Measurements from ENCODE around the gene FRAT2. TPM values are rescaled to one million over a fixed set of nuclear protein-coding genes. Genes with fewer than 3 reads are reported as not detected.

Gene FRAT2
- total and polyA plus RNA-seq, 4 donors = 2.7 to 15.1 (median 11.7) TPM

GRCh38 chr10:97314671-97315070, 19.9 kb downstream of the FRAT2 start:
- no peak overlapping the region for H3K4me3 ChIP-seq (ENCODE audit: low read depth in 1 of 3, low read length in 3 of 3)
- 67% methylated on average over 4 of the region's 4 CpGs for WGBS

GRCh38 chr10:97312897-97313296, 21.6 kb downstream of the FRAT2 start:
- Histone ChIP-seq H3K9me3 (ENCODE audit: control insufficient read depth in 4 of 4, low read length in 3 of 4) (no peaks in the 10 kb centered on the region), H3K27me3 (ENCODE audit: control insufficient read depth in 4 of 4, insufficient read depth in 4 of 4, low read length in 3 of 4) (no peaks in the 10 kb centered on the region), H3K4me1 (ENCODE audit: control insufficient read depth in 4 of 4, insufficient read depth in 4 of 4, low read length in 3 of 4) (peaks cover 0 to 3% (median 1%) of the 10 kb centered on the region in 4 donors), H3K9ac (ENCODE audit: low read depth in 1 of 2, low read length in 2 of 2) (no peak overlapping the region), H3K36me3 (ENCODE audit: control insufficient read depth in 4 of 4, insufficient read depth in 3 of 4, low read depth in 1 of 4, low read length in 3 of 4) (no peaks in the 10 kb centered on the region), H3K27ac (ENCODE audit: low read depth in 1 of 2, low read length in 2 of 2) (no peak overlapping the region), H3K4me3 (ENCODE audit: low read depth in 1 of 3, low read length in 3 of 3) (no peak overlapping the region)
- TF ChIP-seq NR2F2 (IDR thresholded peaks at IDR 0.05) = no peak
- no peak for TF ChIP-seq YY1 (IDR thresholded peaks at IDR 0.05)
- TF ChIP-seq CTCF (IDR thresholded peaks at IDR 0.05; ENCODE audit: low read depth, low read length, missing input control) = no peak
- TF ChIP-seq SP1 (IDR thresholded peaks at IDR 0.05) = no peak
- no peak for TF ChIP-seq HNF4G (IDR thresholded peaks at IDR 0.05)
- TF ChIP-seq FOXA2 (IDR thresholded peaks at IDR 0.05) = no peak
- no peak for TF ChIP-seq RAD21 (IDR thresholded peaks at IDR 0.05)
- WGBS = 89% methylated on average over 6 of the region's 6 CpGs
- no peak for DNase-seq (ENCODE audit: low spot score)

More at GRCh38 chr10:97314671-97315070, 19.9 kb downstream of the FRAT2 start:
- no peak overlapping the region for H3K27ac ChIP-seq (ENCODE audit: low read depth in 1 of 2, low read length in 2 of 2)
- H3K36me3 ChIP-seq (ENCODE audit: control insufficient read depth in 4 of 4, insufficient read depth in 3 of 4, low read depth in 1 of 4, low read length in 3 of 4) = no peaks in the 10 kb centered on the region
- peaks cover 0 to 4% (median 0%) of the 10 kb centered on the region in 4 donors for H3K4me1 ChIP-seq (ENCODE audit: control insufficient read depth in 4 of 4, insufficient read depth in 4 of 4, low read length in 3 of 4)
- H3K9ac ChIP-seq (ENCODE audit: low read depth in 1 of 2, low read length in 2 of 2) = no peak overlapping the region
- H3K9me3 ChIP-seq (ENCODE audit: control insufficient read depth in 4 of 4, low read length in 3 of 4) = no peaks in the 10 kb centered on the region
- TF ChIP-seq YY1 (IDR thresholded peaks at IDR 0.05) = no peak
- TF ChIP-seq FOXA1 (IDR thresholded peaks at IDR 0.05) = no peak
- TF ChIP-seq ATF3 (IDR thresholded peaks at IDR 0.05) = no peak
- TF ChIP-seq RAD21 (IDR thresholded peaks at IDR 0.05) = no peak
- no peak for TF ChIP-seq FOXA2 (IDR thresholded peaks at IDR 0.05)
- TF ChIP-seq TAF1 (conservative IDR thresholded peaks at IDR 0.05) = no peak
- TF ChIP-seq HNF4A (conservative IDR thresholded peaks at IDR 0.05) = no peak
- TF ChIP-seq CTCF (IDR thresholded peaks at IDR 0.05; ENCODE audit: low read depth, low read length, missing input control) = no peak
- no peak for TF ChIP-seq EGR1 (IDR thresholded peaks at IDR 0.05; ENCODE audit: low read depth in 2 of 2)
- no peak for TF ChIP-seq NR2F2 (IDR thresholded peaks at IDR 0.05)
- no peaks in the 10 kb centered on the region for H3K27me3 ChIP-seq (ENCODE audit: control insufficient read depth in 4 of 4, insufficient read depth in 4 of 4, low read length in 3 of 4)
- no peak for DNase-seq (ENCODE audit: low spot score)

- no peaks in the 10 kb centered on the region for H3K36me3 ChIP-seq (ENCODE audit: control insufficient read depth in 4 of 4, insufficient read depth in 3 of 4, low read depth in 1 of 4, low read length in 3 of 4)
- no peak overlapping the region for H3K9ac ChIP-seq (ENCODE audit: low read depth in 1 of 2, low read length in 2 of 2)
- H3K4me3 ChIP-seq (ENCODE audit: low read depth in 1 of 3, low read length in 3 of 3) = no peak overlapping the region
- H3K9me3 ChIP-seq (ENCODE audit: control insufficient read depth in 4 of 4, low read length in 3 of 4) = no peaks in the 10 kb centered on the region
- H3K27ac ChIP-seq (ENCODE audit: low read depth in 1 of 2, low read length in 2 of 2) = no peak overlapping the region
- peaks cover 0 to 12% (median 9%) of the 10 kb centered on the region in 4 donors for H3K4me1 ChIP-seq (ENCODE audit: control insufficient read depth in 4 of 4, insufficient read depth in 4 of 4, low read length in 3 of 4)
- H3K27me3 ChIP-seq (ENCODE audit: control insufficient read depth in 4 of 4, insufficient read depth in 4 of 4, low read length in 3 of 4) = no peaks in the 10 kb centered on the region
- no peak for DNase-seq (ENCODE audit: low spot score)
- no peak for TF ChIP-seq NR2F2 (IDR thresholded peaks at IDR 0.05)
- TF ChIP-seq EGR1 (IDR thresholded peaks at IDR 0.05; ENCODE audit: low read depth in 2 of 2) = no peak
- TF ChIP-seq GABPA (IDR thresholded peaks at IDR 0.05 in 1 of 2, conservative IDR thresholded peaks at IDR 0.05 in 1 of 2) = no peak
- TF ChIP-seq TAF1 (conservative IDR thresholded peaks at IDR 0.05) = no peak
- no peak for TF ChIP-seq FOXA2 (IDR thresholded peaks at IDR 0.05)
- no peak for TF ChIP-seq ATF3 (IDR thresholded peaks at IDR 0.05)
- no peak for TF ChIP-seq ZBTB33 (IDR thresholded peaks at IDR 0.05)
- no peak for TF ChIP-seq SP1 (IDR thresholded peaks at IDR 0.05)
- TF ChIP-seq FOXA1 (IDR thresholded peaks at IDR 0.05) = no peak
- no peak for TF ChIP-seq HNF4A (conservative IDR thresholded peaks at IDR 0.05)
- TF ChIP-seq MAX (IDR thresholded peaks at IDR 0.05) = no peak
- TF ChIP-seq REST (IDR thresholded peaks at IDR 0.05) = no peak
- WGBS = 95% methylated on average over 4 of the region's 4 CpGs
Measured at GRCh38 chr10:97311111-97311626, 23.4 kb downstream of the FRAT2 start.
